K562 (cell line): Measurements from ENCODE around the gene AK4. TPM values are rescaled to one million over a fixed set of nuclear protein-coding genes. Genes with fewer than 3 reads are reported as not detected.

Source experiments
- ATAC-seq: fragments of 200-7000 bp; cut with Tn5 transposase; 3 replicates; pipeline ENCODE4 v1.9.1; 2020; ENCODE audit warnings: moderate library complexity
- BruUV-seq: library from RNA; stranded (reverse); fragments of 400-500 nt; replicated peaks from 2 replicates; lab custom pipeline; 2021; lab: Mats Ljungman, UMichigan
- CTCF ChIA-PET: fragments of 300-600 bp; formaldehyde crosslinking; extraction: SDS; loops from one replicate; lab custom pipeline; 2021; ENCODE audit warnings: low intra/inter-chr PET ratio; lab: Yijun Ruan, JAX
- POLR2A ChIA-PET: fragments of 300-600, 350-650 bp; sonication (Branson Sonifier 250); formaldehyde crosslinking; extraction: SDS; loops from one replicate; lab custom pipeline; 2021; ENCODE audit warnings: antibody characterized with exemption, inconsistent platforms; lab: Yijun Ruan, JAX
- DNase-seq, 4 experiments: peaks; one replicate each; pipeline versions ENCODE4 v3.0.0 to v3.0.0-alpha.2; 2011 to 2018; ENCODE audit warnings: low spot score in 3 of 4, mixed read lengths in 3 of 4; ENCODE audit errors: extremely low read depth in 1 of 4
- FAIRE-seq: peaks from 2 replicates; lab custom pipeline; 2011; peaks lifted over from hg19 to GRCh38; lab: Jason Lieb, UNC
- H2AFZ ChIP-seq: 2 replicates; pipeline ENCODE4 v1.6.0; 2011; ENCODE audit warnings: low read depth, low read length, control low read depth, inconsistent platforms
- H3K27ac ChIP-seq: fragments of 200-600 bp; 3 replicates; pipeline ENCODE4 v1.8.0; 2011; ENCODE audit warnings: low read depth, mild to moderate bottlenecking, control low read depth, inconsistent platforms, low read length, moderate library complexity, mixed read lengths; ENCODE audit errors: extremely low read depth
- H3K27me3 ChIP-seq, 2 experiments: fragments of 300-600 bp in 1 of 2; 2 replicates in 1 of 2; 3 replicates in 1 of 2; pipeline versions ENCODE4 v1.6.0 to v1.8.0; 2011; ENCODE audit warnings: inconsistent platforms in 2 of 2, low read length in 2 of 2, mild to moderate bottlenecking in 1 of 2, mixed read lengths in 1 of 2, moderate library complexity in 1 of 2; ENCODE audit not compliant: control insufficient read depth in 2 of 2, insufficient read depth in 2 of 2
- H3K36me3 ChIP-seq: fragments of 300-600 bp; 3 replicates; pipeline ENCODE4 v1.8.0; 2011; ENCODE audit warnings: mild to moderate bottlenecking, low read length, inconsistent platforms; ENCODE audit not compliant: control insufficient read depth, insufficient read depth
- H3K4me1 ChIP-seq, 2 experiments: fragments of 200-600 bp in 1 of 2; replicated peaks in 1 of 2; 2 replicates in 1 of 2; 3 replicates in 1 of 2; pipeline versions ENCODE4 v1.5.1 to v1.8.0; 2011; ENCODE audit warnings: inconsistent platforms in 2 of 2, low read length in 2 of 2, mild to moderate bottlenecking in 1 of 2, mixed read lengths in 1 of 2, moderate library complexity in 1 of 2; ENCODE audit not compliant: control insufficient read depth in 2 of 2, insufficient read depth in 2 of 2
- H3K4me2 ChIP-seq: 2 replicates; pipeline ENCODE4 v1.6.1; 2011; ENCODE audit warnings: low read length, control low read depth, inconsistent platforms, mixed read lengths; ENCODE audit not compliant: insufficient read depth
- H3K4me3 ChIP-seq: fragments of 200-600 bp; sonication (generic), shearing (Covaris generic); 2 replicates; pipeline ENCODE4 v1.5.1; 2016; ENCODE audit warnings: control low read depth, inconsistent platforms
- H3K79me2 ChIP-seq: fragments of 200-600 bp; 3 replicates; pipeline ENCODE4 v1.8.0; 2011; ENCODE audit warnings: low read length, inconsistent platforms; ENCODE audit not compliant: control insufficient read depth, insufficient read depth
- H3K9ac ChIP-seq, 2 experiments: 2 replicates each; pipeline versions ENCODE4 v1.6.0 to v1.6.1; 2011; ENCODE audit warnings: low read depth in 2 of 2, low read length in 2 of 2, control low read depth in 1 of 2, inconsistent platforms in 1 of 2, mild to moderate bottlenecking in 1 of 2, mixed read lengths in 1 of 2; ENCODE audit not compliant: insufficient read depth in 1 of 2
- H3K9me1 ChIP-seq: one replicate; pipeline ENCODE4 v1.6.0; 2011; ENCODE audit warnings: inconsistent platforms, mild to moderate bottlenecking, low read length, moderate library complexity; ENCODE audit not compliant: control insufficient read depth, insufficient read depth
- H3K9me3 ChIP-seq: replicated peaks from 2 replicates; pipeline ENCODE4 v1.5.1; 2011; ENCODE audit warnings: low read depth, low read length, inconsistent platforms; ENCODE audit not compliant: control insufficient read depth, insufficient read depth
- H4K20me1 ChIP-seq: replicated peaks from 2 replicates; pipeline ENCODE4 v1.6.1; 2011; ENCODE audit warnings: low read length, inconsistent platforms, mixed read lengths; ENCODE audit not compliant: control insufficient read depth, insufficient read depth
- ADNP ChIP-seq: fragments of 200-800 bp; sonication (Bioruptor generic); IDR thresholded peaks from 2 replicates; pipeline ENCODE4 v1.6.1; 2016; ENCODE audit warnings: missing genetic modification characterization, missing compliant biosample characterization
- ATF3 ChIP-seq, 2 experiments: fragments of 450-650 bp in 1 of 2; sonication (generic) in 1 of 2; formaldehyde crosslinking in 1 of 2; IDR thresholded peaks in 1 of 2; conservative IDR thresholded peaks in 1 of 2; 2 replicates each; pipeline versions ENCODE4 v1.6.1 to v1.8.1; 2016 to 2023; ENCODE audit warnings: mild to moderate bottlenecking in 2 of 2, moderate library complexity in 2 of 2, inconsistent platforms in 1 of 2, missing genetic modification reagents in 1 of 2
- BCOR ChIP-seq: fragments of 450-650 bp; IDR thresholded peaks from 2 replicates; pipeline ENCODE4 v1.6.1; 2016
- DPF2 ChIP-seq: fragments of 450-650 bp; IDR thresholded peaks from 2 replicates; pipeline ENCODE4 v1.6.1; 2016
- EWSR1 ChIP-seq: fragments of 450-650 bp; IDR thresholded peaks from 2 replicates; pipeline ENCODE4 v1.6.1; 2018; ENCODE audit warnings: borderline replicate concordance, mild to moderate bottlenecking, low read depth, moderate library complexity; ENCODE audit not compliant: partially characterized antibody
- FOSL1 ChIP-seq: fragments of 200-800 bp; sonication (Bioruptor generic); conservative IDR thresholded peaks from 2 replicates; pipeline ENCODE4 v1.6.1; 2016; ENCODE audit warnings: missing genetic modification characterization, missing compliant biosample characterization
- KDM1A ChIP-seq, 2 experiments: fragments of 450-650 bp; IDR thresholded peaks; 2 replicates each; pipeline ENCODE4 v1.6.1; 2016; ENCODE audit warnings: mild to moderate bottlenecking in 2 of 2
- NFYB ChIP-seq: IDR thresholded peaks from 2 replicates; pipeline ENCODE4 v1.6.1; 2011; ENCODE audit warnings: mild to moderate bottlenecking, moderate library complexity; ENCODE audit not compliant: insufficient read length; ENCODE audit errors: extremely low read depth
- OTX1 ChIP-seq: fragments of 450-650 bp; formaldehyde crosslinking; IDR thresholded peaks from 2 replicates; pipeline ENCODE4 v1.4.0; 2022; ENCODE audit warnings: mild to moderate bottlenecking
- RBM25 ChIP-seq: fragments of 200-400 bp; formaldehyde crosslinking; IDR thresholded peaks from 2 replicates; pipeline ENCODE4 v1.6.1; 2018; ENCODE audit warnings: low read length, low read depth, moderate library complexity; ENCODE audit not compliant: severe bottlenecking
- RCOR1 ChIP-seq, 2 experiments: IDR thresholded peaks; 2 replicates each; pipeline ENCODE4 v1.6.1; 2012; ENCODE audit warnings: low read depth in 2 of 2, low read length in 2 of 2, borderline replicate concordance in 1 of 2, improper control_type of control experiment in 1 of 2
- SMARCA5 ChIP-seq: fragments of 450-650 bp; IDR thresholded peaks from 2 replicates; pipeline ENCODE4 v1.6.1; 2016
- SMARCE1 ChIP-seq: fragments of 450-650 bp; IDR thresholded peaks from 2 replicates; pipeline ENCODE4 v1.7.1; 2016; ENCODE audit warnings: mild to moderate bottlenecking
- SRSF1 ChIP-seq: fragments of 200-400 bp; formaldehyde crosslinking; IDR thresholded peaks from 2 replicates; pipeline ENCODE4 v1.6.1; 2017; ENCODE audit warnings: mild to moderate bottlenecking, low read depth, low read length, moderate library complexity
- WGBS: fragments of 100-300 bp; shearing (Covaris generic); methylation state at CpG from one replicate; pipeline ENCODE4 v1.1.6; 2016; ENCODE audit warnings: low coverage, mixed read lengths; ENCODE audit not compliant: insufficient coverage; ENCODE audit errors: missing lambda C conversion rate; 5-methylcytosine and 5-hydroxymethylcytosine counted together
- in situ Hi-C: fragments of 300-500 bp; cut with MboI; formaldehyde crosslinking; loops from 4 replicates; pipeline ENCODE4 v1.15.0; 2018; ENCODE audit warnings: inconsistent platforms, mixed read lengths
- intact Hi-C: fragments of 100-400 bp; cut with micrococcal nuclease; formaldehyde crosslinking; loops from 2 replicates; pipeline ENCODE4 v1.14.2; 2022
- polyA plus RNA-seq, 8 experiments: library from polyadenylated mRNA; depleted of rRNA in 4 of 8; stranded (reverse) in 5 of 8; unstranded in 3 of 8; fragments of >200 nt; fragmentation: Nextera tagmentation in 2 of 8; fragmentation: Illumina TruSeq in 1 of 8; extraction: Ambion mirVana in 2 of 8; extraction: Trizol in 1 of 8; gene quantifications; 2 replicates each; pipeline versions ENCODE4 v1.2.1 to v1.2.3, GENCODE V29; 2011 to 2014; ENCODE audit warnings: inconsistent platforms in 1 of 8, missing spikeins in 1 of 8
- total RNA-seq, 7 experiments: library from RNA; depleted of rRNA in 6 of 7; stranded (reverse); fragments of >200 nt in 6 of 7; fragmentation: Illumina TruSeq in 2 of 7; extraction: Trizol in 2 of 7; gene quantifications; 2 replicates each; pipeline versions ENCODE4 v1.2.1 to v1.2.3, GENCODE V29; 2011 to 2021; ENCODE audit warnings: low replicate concordance in 1 of 7
- TF ChIP-seq, protein P1 (sequence below): sonication (generic); formaldehyde crosslinking; IDR thresholded peaks from 2 replicates; pipeline ENCODE4 v1.8.0; 2022; ENCODE audit warnings: missing genetic modification reagents, mild to moderate bottlenecking, borderline replicate concordance

AK4 gene
- total and polyA plus RNA-seq, 9 of the 15 experiments (the other 6 are each of a cell fraction or from before 2014, with no cell fraction given), result 10.4 to 96.6 (median 21.5) TPM

DNA sequence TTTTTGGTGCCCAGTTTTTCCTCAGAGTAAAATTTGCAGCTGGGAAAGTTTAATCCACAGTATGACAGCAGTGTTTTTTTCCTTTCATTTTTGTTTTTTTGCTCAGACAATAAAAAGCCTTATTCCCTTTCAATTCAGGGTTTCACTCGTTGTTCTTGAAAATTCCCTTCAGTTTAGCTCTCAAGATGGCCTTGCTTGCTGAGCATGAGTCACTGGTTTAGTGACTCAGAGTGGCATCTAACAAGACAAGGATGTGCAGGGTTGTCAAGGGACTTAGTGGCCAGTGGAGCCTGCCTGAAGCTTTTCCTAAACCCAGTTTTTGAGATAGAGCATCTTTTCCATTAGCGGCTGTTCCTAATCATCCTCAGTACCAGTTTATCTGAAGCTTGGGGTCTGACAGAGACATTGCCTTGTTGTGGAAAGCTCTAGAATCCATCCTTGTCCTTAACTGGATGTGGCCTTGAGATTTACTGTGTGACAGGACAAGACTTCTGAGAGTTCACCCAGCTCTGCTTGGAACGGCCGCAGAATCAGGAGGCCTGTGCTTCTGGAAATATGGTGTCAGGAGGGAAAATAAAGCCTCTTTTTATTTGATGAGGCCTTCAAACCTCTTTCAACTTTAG, 113.0 kb downstream of the AK4 start (continued):
- TF ChIP-seq RCOR1 (IDR thresholded peaks at IDR 0.05; ENCODE audit: borderline replicate concordance in 1 of 2, low read depth in 2 of 2, low read length in 2 of 2) (peak in 1 of 2 experiments; percentile 47; a peak in 1 of 4 replicates), NFYB (no peak), SMARCE1 (peak; percentile 75), FOSL1 (tag) (peak; percentile 97), KDM1A (IDR thresholded peaks at IDR 0.05) (peak; percentile 49 to 54; a peak in 2 of 4 replicates), EWSR1 (no peak), DPF2 (peak; percentile 61; the same call in 1 of the 2 replicates), OTX1 (CRISPR knock-in tag) (no peak), ATF3 (IDR thresholded peaks at IDR 0.05) (peak; percentile 90), ATF3 (CRISPR knock-in tag; conservative IDR thresholded peaks at IDR 0.05) (no peak), SMARCA5 (no peak)
- TF ChIP-seq, all 486 proteins: peak for 20

GRCh38 chr1:65263286-65263685, 115.3 kb downstream of the AK4 start:
- CTCF ChIA-PET, result no interaction called here
- Histone ChIP-seq H3K9me1 (no peaks in the 10 kb centered on the region), H3K27me3 (no peaks in the 10 kb centered on the region), H3K4me2 (no peak overlapping the region), H3K9ac (no peak overlapping the region), H3K79me2 (peaks cover 99% of the 10 kb centered on the region), H3K36me3 (peaks cover 55% of the 10 kb centered on the region), H3K4me1 (peaks cover 11 to 34% of the 10 kb centered on the region in 2 experiments; a peak in 4 of 5 replicates), H4K20me1 (0 out of 2 replicates have a peak, but pooled peaks cover 16% of the 10 kb centered on the region), H3K9me3 (no peaks in the 10 kb centered on the region), H3K27ac (no peak overlapping the region), H2AFZ (no peak overlapping the region), H3K4me3 (no peak overlapping the region)
- no peak for FAIRE-seq
- POLR2A ChIA-PET, result interaction anchor here (0.6 to 1.4 kb wide), 3 partner anchors 9 to 53 kb away, joined by 3 to 5 read pairs (median 4); no protein-coding TSS in a partner anchor
- ATAC-seq, result no peak
- WGBS, result 100% methylated on average over 1 of the region's 1 CpG
- in situ Hi-C loops (no loop called here), intact Hi-C loops (no loop called here)
- BruUV-seq, result no TSS peak
- TF ChIP-seq ADNP (tag) (0 out of 2 replicates have a peak, but pooled peaks have one; percentile 49), BCOR (peak; percentile 53; the same call in 1 of the 2 replicates), KDM1A (IDR thresholded peaks at IDR 0.05) (peak in 1 of 2 experiments; percentile 23; a peak in 1 of 4 replicates), RBM25 (peak; percentile 67), SRSF1 (no peak)
- TF ChIP-seq, protein P1, sequence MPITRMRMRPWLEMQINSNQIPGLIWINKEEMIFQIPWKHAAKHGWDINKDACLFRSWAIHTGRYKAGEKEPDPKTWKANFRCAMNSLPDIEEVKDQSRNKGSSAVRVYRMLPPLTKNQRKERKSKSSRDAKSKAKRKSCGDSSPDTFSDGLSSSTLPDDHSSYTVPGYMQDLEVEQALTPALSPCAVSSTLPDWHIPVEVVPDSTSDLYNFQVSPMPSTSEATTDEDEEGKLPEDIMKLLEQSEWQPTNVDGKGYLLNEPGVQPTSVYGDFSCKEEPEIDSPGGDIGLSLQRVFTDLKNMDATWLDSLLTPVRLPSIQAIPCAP (CRISPR knock-in tag), result no peak
- DNase-seq, result no peak
